Fibroblast of the aortic adventitia (primary cell): ENCODE results near the gene PLPP1. TPM values are rescaled to one million over a fixed set of nuclear protein-coding genes. Genes with fewer than 3 reads are reported as not detected.
A peak's percentile ranks its signal among the peaks of the same experiment; 100 is the strongest.

Experiments used
- DNase-seq: peaks from one replicate; pipeline ENCODE4 v3.0.0-alpha.2; 2010; ENCODE audit warnings: low read depth
- H3K4me3 ChIP-seq: 2 replicates; pipeline ENCODE4 v1.5.1; 2011; ENCODE audit warnings: low read depth, mild to moderate bottlenecking, control low read depth, low read length, moderate library complexity
- total RNA-seq: library from RNA; depleted of rRNA; stranded (reverse); fragments of >200 nt; gene quantifications from 2 replicates; pipeline ENCODE4 v1.2.3, GENCODE V29; 2012; ENCODE audit warnings: low replicate concordance
- TF ChIP-seq, protein P1 (sequence below): IDR thresholded peaks from 2 replicates; pipeline ENCODE4 v1.5.1; 2011; ENCODE audit warnings: mild to moderate bottlenecking, low read length, control low read depth, inconsistent platforms; ENCODE audit not compliant: insufficient read depth

PLPP1 gene
- total RNA-seq, 1 donor, result 71.8 TPM

DNA sequence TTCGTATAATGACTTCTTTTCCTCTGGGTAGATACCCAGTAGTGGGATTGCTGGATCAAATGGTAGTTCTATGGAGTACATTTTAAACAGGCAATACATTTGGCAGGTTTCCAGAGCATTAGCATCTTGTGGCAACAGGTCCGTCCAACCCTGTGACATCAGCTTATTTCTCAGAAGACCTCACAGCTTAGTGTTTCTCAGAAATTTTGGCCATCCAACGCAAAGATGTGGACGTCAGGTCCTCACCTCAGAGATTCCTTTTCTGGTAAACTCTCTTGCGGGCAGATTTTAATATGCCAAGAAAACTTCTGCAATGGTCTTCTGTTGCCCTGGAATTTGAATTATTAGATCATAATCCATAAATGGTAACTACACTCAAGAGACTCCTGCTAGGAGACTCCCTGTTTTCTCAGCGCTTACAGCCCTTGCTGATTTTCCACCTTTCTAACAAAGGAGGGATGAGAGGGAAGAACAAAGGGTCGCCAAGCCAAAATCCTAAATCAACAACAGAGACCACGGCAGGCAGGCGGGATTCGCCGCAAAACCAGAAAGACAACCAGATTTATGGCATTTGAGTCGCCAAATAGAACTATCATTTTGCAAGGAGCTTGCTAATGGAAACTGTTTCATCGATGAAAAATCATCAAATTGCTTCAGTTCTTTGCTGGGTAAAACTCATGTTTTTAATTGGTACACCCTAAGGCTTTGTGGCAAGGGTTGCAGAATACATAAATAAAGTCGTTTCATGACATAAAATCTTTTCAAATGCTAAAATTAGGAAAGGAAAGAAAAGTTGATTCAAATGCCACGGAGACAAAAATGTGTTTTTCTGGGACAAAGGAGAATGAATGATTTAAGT is 34.1 kb upstream of the PLPP1 start:
- no peak overlapping the region for H3K4me3 ChIP-seq

DNA sequence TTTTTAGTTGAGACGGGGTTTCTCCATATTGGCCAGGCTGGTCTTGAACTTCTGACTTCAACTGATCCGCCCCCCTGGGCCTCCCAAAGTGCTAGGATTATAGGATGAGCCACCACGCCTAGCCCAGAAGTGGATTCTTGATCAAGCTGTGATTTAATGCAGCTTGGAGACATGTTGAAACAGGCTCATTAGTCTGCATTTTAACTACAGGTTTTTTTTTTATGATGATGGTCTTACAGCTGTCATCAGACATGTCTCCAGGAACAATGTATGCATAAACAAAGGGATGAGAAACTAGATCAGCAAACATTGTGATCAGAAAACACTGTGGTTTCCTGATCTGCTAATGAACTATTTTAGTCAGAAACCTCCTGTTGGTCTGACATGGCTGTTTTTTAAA is 30.0 kb upstream of the PLPP1 start:
- DNase-seq, result no peak
- H3K4me3 ChIP-seq, result no peak overlapping the region
- TF ChIP-seq, protein P1, sequence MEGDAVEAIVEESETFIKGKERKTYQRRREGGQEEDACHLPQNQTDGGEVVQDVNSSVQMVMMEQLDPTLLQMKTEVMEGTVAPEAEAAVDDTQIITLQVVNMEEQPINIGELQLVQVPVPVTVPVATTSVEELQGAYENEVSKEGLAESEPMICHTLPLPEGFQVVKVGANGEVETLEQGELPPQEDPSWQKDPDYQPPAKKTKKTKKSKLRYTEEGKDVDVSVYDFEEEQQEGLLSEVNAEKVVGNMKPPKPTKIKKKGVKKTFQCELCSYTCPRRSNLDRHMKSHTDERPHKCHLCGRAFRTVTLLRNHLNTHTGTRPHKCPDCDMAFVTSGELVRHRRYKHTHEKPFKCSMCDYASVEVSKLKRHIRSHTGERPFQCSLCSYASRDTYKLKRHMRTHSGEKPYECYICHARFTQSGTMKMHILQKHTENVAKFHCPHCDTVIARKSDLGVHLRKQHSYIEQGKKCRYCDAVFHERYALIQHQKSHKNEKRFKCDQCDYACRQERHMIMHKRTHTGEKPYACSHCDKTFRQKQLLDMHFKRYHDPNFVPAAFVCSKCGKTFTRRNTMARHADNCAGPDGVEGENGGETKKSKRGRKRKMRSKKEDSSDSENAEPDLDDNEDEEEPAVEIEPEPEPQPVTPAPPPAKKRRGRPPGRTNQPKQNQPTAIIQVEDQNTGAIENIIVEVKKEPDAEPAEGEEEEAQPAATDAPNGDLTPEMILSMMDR, result no peak

More for the DNA sequence above, 34.1 kb upstream of the PLPP1 start:
- TF ChIP-seq, protein P1, result no peak
- peak; percentile 61 for DNase-seq

DNA sequence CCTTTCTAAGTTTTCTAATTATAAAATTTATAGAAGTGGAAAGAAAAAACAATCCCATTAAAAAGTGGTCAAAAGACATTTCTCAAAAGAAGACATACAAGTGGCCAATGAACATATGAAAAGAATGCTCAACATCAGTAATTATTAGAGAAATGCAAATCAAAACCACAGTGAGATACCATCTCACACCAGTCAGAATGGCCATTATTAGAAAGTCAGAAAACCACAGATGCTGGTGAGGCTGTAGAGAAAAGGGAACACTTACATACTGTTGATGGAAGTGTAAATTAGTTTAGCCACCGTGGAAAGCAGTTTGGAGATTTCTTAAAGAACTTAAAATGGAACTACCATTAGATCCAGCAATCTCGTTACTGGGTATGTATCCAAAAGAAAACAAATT is 23.7 kb upstream of the PLPP1 start:
- no peak for DNase-seq
- TF ChIP-seq, protein P1, result no peak
- H3K4me3 ChIP-seq, result no peak overlapping the region

DNA sequence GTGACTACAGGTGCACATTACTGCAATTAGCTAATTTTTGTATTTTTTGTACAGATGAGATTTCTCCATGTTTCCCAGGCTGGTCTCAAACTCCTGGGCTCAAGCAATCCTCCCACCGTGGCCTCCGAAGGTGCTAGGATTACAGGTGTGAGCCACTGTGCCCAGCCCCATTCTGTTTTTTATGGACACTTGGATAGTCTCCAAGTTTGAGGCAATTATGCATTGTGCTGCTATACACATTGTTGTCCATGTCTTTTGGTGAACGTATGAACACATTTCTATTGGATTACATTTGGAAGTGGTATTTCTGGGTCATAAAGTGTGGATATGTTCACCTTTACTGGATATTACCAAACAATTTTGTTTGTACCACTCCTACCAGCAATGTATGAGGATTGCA is 22.4 kb upstream of the PLPP1 start:
- H3K4me3 ChIP-seq, result no peak overlapping the region
- TF ChIP-seq, protein P1, result no peak
- DNase-seq, result no peak

DNA sequence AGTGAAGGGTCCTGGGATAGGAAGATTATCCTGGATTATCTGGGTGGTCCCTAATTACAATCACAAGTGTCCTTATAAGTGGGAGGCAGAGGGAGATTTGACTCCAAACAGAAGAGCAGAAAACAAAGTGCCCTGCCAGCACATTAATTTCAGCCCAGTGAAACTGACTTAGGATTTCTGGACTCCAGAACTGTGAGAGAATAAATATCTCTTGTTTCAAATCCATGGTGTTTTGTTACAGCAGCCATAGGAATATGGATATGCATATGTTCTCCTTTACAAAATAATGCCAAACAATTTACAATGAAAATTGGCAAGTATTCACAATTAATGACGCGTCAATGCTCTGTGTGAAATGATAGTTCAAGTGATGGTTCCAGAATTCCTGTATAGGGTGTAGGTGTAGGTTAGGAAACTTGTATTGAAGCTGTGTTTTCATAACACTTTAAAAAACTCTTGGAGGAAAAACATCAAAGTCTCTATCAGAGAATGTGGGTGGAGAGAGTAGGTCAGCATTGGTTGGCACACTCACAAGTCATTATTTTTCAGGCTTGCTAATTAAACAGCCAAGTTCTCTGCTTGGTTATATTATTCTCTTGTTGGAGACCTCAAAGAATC is 19.9 kb upstream of the PLPP1 start:
- H3K4me3 ChIP-seq, result no peak overlapping the region
- TF ChIP-seq, protein P1, result no peak
- no peak for DNase-seq

DNA sequence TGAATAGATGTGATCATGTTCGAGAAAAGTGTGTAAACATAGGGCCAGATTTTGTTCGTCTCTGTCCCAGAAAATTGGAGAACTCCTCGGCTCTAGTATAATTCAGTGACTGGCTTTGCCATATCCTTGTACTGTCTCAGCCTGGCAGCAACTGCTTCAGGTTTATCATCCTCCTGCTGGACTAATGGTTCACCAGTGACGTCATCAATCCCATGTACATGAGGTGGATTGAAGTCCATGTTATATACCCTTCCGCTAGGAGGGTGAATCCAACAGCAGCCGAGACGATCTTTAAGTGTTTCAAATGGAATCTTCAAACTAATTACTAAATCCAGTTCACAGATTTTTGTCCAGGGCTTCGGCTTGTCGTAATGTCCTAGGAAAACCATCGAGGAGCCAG is 17.1 kb upstream of the PLPP1 start:
- TF ChIP-seq, protein P1, result no peak
- DNase-seq, result no peak
- no peak overlapping the region for H3K4me3 ChIP-seq
